Measurements from ENCODE around the gene DERA.
"Not testable (repeated sequence)": the region's sequence is repeated elsewhere in the genome, so short reads cannot be mapped to it uniquely, and the experiment has no call there.

Gene DERA

DNA sequence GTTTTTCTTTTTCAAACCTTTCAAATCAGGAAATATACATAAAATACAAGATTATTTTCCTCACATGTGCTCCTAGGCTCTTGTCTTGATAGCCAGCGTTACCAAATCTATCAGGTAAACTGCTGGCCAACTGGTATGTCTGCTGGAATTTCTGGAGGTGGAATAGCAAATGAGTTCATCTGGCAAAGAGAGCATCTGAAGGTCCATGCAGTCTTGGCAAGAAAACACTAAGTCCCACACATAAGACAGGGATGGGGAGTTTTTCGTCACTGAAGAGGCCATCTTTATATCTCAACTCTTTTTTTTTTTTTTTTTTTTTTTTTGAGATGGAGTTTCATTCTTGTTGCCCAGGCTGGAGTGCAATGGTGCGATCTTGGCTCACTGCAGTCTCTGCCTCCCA is 60.1 kb downstream of the DERA start:
- DNase-seq: no peak

DNA sequence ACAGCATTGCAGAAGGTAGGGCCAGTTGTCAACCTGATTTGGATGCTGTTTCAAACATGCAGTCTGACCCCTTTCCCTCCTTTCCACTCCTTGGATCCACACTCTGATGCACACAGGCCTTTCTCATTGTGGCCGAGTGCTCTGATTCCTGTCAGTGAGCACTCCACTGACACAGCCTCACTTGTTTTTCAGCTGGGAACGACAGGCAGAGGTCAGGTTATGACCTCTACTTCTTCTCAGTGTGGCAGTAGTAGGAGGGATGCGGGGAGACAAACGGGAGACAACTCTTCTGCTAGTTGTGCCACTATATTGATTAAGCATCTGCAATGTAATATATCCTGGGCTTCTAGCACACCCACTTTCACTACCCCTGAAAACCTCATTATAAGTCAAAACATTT is 61.8 kb downstream of the DERA start:
- DNase-seq: no peak

DNA sequence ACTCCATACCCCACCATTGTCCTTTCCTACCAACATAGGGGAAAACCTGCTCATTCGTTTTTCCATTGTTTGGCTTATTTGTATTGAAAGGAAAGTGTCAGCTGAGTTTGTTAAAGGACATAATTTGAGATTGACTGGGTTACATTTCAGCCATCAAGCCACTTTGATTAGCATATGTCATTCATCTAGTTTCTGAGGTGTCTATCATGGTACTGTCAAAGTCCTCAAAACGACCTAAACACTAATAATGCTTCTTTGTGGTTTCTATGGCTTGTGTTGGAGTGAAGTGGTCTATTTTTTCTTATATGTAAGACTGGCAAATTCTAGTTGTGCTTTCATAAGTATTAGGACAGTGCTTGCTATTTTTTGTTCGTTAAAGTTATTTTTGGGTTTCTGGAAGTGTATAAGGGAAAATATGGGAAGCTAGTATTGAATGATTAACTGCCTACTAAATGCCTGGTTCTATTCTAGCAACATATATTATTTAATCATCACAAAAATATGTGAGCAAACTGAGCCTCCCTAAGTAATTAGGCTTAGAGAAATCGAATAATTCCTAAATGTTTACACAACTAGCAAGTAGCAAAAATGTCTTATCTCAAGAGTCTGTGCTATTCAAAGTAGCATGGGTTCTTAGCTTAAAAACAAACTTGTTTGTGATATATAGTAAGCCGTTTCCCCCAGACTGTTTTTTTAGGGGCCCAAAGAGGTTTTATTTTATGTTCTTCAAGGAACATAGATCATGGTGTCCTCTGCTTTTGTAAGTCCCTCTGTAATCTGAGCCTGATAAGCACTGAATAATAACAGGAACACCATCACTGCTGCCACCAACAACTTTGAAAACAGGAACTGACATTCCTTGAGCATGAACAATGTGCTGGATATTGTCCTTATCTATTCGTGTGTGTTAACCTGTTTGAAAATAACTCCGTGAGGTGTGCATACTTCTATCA is 67.1 kb downstream of the DERA start:
- DNase-seq: no peak

DNA sequence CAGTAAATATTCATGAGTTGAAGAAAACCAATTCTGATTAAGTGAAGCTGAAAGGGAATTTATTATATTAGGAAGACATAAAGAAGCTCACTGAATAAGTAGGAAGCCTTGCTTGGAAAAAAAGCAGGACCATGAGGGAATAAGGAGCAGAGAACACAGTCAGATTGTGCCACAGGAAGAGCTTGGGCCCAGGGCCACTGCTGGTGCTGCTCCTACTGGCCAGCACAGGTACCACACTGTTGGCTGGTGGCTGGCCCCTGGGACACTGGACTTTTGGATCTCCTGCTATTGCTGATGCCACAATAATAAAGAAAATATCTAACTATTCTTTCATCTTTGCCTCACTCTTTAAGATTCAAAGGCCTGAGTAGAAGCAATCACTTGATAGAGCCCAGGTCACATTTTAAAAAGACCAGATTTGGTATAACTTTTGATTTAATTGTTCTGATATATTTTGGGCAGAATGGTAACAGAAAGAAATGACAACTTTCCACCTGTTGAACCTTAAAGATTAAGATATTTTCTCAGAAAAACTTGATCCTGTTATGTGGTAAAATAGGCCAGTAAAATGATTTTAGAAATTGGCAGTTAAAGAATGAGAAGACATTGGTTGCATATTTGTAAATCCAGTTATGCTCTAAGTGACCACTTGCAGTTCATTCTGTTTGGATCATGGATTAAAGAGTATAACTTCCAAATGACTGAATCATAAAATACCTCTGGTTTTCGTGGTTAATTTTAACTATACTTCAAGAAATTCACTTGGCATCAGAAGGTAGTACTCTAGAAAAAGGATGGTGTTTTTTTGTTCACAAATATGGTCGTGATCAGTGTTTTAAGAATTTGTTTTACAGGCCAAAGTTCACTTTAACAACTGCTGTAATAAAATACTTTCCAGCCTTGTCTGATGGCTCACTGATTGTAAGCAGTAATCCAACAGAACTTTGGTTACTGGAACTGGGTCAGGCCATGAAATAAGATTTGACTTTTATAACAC is 68.3 kb downstream of the DERA start:
- no peak for DNase-seq

DNA sequence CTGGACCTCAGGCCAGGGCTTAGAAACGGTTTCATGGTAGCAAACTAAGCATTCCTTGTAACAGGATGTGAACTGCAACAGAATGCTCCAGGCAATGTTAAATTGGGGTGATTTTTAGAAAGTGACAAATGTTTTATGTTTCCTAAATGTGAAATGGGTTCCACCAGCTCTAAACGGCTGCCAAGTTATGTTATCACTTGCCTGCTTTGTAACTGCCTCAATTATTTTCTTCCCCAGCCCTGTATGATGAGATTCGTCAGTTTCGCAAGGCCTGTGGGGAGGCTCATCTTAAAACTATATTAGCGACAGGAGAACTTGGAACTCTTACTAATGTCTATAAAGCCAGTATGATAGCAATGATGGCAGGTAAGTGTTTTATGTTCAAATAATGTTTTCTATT is 70.9 kb downstream of the DERA start:
- no peak for DNase-seq

DNA sequence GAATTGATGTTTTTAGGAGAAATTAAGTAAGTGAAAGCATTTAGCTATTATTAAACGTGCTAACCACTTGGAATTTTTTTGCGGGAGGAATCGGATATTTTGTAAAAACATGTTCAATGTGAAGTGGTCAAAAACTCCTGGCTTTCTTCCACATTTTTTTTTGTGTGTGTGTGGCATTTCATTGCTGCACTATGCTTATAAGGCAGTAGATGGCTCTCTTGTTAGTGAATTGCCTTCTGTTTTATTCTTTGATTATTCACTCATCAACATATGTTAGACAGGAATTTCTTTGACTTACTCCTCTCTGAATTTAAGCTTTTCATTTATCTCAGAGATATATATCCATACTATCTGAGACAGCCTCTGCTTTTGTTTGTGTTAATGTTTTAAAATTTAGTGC is 71.3 kb downstream of the DERA start:
- peak in 1 of 2 experiments; percentile 55 for DNase-seq

DNA sequence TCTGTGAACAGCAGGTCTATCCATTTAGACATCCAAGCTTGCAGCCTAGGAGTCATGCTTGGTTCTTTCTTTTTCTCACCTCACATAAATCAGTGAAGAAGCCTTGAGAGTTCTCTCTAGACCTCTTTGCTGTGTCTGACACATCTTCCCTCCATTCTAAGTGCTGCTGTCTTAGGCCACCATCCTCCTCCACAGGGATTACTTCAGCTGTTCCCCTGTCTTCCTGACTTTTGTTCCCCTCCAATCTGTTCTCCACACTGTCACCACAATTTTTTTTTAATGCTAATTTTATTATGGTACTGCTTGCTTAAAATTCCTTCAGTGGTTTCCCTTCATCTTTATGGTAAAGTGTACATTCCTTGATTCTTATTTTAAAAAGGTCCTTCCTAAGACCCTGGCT is 71.8 kb downstream of the DERA start:
- DNase-seq: no peak

DNA sequence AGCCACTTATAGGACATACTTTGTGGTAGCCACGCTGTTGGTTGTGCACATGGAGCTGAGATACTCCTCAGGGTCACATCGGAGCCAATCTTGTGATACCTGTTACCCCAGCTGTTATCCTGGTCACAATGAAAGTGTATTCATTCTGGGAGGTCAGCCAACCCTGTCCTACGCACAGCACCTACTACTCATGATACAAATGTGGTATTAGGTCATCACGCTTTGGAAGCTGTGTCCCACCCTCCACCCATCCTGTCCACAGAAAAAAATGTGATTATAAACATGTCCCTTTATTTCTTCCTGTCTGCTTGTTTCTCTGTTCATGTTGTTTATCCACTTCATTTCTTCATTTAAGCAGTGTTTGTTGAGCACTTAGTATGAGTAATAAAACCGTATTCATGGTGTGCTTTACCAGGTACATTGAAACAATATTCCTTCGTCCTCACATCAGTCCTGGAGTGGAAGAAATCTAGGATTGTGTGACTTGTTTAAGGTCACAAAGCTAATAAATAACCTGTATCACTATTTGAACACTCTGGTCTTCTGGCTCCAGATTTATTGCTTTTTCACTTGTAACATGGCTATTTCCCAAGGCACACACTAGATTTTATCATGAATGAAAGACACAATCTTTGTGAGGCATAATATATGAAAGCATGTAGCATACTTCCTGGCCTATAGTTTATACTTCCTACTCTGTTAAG is 73.1 kb downstream of the DERA start:
- no peak for DNase-seq

DNA sequence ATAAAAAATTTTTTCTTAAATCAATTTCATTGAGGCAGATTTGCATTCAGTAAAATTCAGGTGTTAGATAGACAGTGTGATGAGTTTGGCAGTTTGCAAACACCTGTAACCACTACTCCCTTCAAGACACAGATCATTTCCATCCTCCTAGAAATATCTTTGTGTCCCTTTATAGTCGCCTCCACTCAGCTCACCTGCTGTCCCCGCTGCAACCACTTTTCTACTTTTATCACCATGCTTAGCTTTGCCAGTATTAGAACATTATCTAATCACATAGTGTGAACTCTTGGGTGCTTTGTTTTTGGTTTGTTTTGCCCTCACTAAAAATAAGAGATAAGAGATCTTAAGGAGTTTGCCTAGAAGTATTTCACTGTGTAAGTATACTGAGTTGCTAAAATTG is 73.8 kb downstream of the DERA start:
- DNase-seq: no peak

DNA sequence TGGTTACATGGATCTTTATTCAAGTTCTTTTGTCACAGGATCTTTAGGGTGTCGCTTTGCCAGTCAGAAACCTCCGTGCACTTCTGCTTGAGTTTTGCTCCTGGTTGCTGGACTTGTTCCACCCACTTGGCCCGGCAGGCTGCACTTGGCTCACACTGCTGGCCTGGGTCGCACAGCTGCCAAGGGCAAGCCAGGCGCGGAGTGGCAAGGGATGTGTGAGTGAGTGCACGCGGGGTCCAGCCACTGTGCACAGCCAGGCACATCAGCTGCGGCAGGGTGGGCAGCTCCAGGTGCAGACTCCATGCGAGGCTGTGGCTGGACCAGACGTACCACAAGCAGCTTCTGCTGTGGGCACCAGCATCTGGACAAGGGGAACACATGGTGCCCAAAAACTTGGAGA is 76.6 kb downstream of the DERA start:
- DNase-seq: no peak

DNA sequence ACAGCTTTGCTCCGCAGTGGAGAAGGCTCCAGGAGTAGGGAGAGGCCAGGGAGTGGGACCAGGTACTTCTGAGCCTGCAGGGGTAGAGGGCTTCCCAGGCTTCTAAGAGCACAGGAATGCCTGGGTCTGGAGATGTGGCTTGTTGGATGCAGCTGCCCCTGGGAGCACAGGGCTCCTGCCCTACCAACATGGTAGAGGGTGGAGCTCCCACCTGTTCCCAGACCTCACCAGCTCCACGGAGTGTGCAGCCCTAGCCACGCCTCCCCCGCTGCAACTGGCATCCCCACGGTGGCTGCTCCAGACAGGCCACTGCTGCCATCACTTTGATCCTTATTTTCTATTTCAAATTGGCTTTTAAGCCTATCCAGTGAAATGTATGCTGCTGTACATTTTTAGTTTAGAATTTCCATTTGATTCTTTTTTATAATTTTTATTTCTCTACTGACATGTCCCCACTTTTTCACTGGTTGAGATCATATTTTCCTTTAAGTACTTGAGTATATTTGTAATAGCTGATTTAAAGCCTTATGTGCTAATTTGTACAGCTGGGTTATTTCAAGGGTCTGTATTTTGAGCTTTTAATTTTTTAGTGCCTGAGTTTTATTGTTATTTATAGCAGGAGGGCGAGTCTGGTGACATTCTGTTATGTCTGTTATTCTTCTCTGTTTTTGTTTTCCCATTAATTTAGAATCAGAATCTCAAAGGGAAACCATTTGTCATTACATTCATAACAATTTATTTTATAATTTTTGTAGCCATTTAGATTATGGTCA is 78.0 kb downstream of the DERA start:
- no peak for DNase-seq

DNA sequence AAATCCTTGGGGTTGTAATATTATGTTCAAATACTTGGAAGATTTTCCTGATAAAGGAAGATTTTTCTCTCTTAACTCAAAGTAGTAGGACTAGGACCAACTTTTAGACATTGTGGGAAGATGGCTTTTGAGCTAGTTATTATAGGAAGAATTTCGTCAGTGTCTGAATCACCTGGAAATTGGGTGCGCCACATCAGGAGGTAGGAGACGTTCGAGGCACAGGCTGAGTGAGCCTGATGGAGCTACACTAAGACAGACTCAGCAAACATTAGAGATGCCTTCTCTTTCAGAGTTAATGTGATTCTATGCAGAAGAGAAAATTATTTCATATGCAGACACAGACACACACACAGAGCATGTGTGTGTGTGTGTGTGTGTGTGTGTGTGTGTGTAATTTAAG is 84.7 kb downstream of the DERA start:
- no peak for DNase-seq

DNA sequence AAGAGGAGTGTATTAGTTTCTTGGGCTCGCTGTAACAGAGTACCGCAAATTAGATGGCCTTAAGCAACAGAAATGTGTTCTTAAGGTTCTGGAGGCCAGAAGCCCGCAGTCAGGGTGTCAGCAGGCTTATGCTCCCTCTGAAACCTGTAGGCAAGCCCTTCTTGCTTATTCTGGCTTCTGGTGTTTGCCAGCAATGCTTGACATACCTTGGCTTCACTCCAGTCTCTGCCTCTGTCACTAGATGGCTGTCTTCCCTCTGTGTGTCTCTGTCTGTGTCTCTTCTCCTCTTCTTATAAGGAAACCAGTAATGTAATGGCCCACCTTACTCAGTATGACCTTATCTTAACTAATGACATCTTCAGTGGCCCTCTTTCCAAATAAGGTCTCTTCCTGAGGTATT is 85.1 kb downstream of the DERA start:
- DNase-seq: peak; percentile 2 to 34

DNA sequence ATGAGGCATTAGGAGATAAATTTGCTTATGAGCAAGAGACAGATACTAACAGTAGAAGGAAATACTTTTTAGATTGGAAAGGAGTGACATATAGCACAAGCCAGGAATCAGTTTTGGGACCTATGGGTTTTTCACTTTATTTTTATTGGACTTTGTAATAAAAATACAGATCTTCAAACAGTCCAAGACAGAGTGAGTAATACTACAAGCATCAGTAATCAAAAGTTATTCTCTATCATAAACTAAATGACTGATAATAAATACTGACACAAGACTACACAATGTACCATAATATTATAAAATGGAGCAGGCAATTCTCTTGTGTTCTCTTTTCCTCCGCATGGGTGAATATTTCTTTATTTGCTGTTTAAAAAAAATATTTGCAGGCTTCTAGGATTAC is 85.8 kb downstream of the DERA start:
- no peak for DNase-seq

DNA sequence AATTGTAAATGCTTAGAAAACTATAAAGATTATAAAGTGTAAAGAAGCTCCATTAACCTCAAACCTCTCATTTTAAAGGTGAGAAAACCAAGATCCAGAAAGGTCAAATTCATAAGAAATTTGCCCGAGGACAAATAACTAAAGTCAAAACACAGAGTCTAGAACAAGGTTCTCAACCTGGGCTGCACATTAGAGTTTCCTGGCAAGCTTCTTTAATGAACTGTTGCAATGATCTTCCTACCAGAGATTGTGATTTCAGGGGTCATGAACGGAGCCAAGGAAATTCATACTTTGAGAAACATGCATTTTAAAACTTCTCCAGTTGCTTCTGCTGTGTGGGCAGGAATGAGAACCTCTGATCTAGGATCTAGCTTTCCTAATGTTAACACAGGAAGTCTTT is 86.8 kb downstream of the DERA start:
- no peak for DNase-seq

DNA sequence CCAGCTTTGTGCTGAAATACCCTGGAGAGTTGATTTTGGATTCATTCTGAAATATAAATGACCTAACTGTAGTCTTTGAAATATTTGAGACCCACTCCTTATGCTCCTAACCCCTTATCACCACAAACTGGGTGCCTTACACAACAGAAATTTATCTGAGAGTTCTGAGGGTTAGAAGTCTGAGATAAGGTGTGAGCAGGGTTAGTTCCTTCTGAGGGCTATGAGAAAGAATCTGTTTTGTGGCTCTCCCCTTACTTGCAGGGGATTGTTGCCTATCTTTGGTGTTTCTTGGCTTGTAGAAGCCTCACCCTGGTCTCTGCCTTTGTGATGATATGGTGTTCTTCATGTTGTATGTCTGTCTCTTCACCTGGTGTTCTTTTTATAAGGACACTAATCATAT is 91.7 kb downstream of the DERA start:
- no peak for DNase-seq

DNA sequence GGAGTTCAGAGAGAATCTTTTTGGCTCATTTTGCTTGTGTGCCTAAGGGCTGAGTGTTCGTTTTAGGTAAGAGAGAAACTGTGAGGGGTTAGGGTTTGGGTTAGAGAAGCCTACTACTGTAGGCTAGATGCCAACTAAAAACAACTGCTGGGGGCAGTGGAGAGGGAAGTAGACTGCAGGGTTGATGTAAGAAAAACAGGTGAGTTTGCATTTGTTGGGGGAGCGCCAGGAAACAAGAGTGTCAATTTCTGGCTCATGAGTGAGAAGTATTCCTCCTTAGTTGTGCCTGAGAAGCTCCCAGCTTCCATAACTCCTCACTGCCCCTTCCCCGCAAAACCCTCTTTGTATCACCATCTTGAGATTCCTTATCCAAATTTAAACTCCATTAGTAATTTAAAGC is 92.3 kb downstream of the DERA start:
- DNase-seq: no peak

DNA sequence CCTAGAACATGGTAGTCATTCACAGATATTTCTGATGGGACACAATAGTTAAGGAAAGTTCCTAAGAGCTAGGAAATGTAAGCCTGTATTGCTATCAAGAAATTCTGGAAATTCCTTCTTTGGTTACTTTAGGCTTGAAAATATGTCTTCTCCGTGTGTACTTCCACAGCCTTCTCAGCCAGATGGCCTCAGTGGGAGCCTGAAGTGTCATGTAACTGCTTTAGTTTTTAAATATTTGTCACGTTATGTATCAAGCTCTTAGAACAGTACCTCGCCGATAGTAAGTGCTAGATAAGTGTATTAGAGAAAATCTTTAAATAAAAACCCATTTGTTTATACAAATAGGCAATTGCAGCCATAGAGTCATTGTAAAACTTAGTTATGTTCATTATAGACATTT is 95.6 kb downstream of the DERA start:
- DNase-seq: no peak

DNA sequence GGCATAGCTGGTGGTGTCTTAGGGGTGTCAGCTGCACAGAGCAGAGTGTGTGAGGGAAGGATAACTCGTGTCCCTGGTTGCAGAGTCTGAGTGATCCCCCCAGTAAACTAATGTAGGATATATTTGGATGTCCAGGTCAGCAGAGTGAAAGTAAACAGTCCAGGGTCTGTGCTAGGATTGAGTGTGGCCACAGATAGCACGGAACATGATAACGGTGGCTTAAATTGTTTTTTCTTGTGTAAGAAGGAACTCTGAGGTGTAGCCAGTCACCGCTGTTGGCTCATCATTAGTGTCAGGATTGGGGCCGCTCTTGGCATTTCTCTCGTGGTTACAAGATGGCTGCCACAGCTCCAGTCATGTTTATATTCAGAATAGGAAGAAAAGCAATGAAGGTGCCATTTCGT is 97.3 kb downstream of the DERA start:
- DNase-seq: no peak

DNA sequence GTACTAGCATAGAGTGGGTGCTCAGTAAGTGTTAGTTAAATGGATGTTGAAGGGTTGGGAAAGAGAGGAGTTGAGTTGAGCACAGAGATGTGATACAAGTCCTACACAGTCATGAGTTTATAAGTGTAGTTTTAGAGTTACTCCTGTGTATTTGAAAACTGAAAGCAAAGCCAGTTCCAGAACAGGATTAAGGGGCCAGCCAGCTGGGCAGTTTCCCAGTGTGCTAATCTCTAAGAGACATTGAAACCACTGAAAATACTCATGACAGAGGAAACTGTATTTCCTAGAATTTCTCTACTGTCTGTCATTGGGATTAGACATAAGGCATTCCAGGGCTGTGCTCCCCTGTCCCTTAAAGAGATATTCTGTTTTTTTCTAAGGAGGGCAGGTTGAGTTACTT is 101.0 kb downstream of the DERA start:
- no peak for DNase-seq

DNA sequence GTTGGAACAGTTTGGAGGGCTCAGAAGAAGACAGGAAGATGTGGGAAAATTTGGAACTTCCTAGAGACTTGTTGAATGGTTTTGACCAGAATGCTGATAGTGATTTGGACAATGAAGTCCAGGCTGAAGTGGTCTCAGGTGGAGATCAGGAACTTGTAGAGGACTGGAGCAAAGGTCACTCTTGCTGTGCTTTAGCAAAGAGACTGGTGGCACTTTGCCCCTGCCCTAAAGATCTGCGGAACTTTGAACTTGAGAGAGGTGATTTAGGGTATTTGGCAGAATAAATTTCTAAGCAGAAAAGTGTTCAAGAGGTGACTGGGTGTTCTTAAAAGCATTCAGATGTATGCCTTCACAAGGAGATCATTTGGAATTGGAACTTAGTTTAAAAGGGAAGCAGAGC is 102.6 kb downstream of the DERA start:
- DNase-seq: not testable (repeated sequence)

DNA sequence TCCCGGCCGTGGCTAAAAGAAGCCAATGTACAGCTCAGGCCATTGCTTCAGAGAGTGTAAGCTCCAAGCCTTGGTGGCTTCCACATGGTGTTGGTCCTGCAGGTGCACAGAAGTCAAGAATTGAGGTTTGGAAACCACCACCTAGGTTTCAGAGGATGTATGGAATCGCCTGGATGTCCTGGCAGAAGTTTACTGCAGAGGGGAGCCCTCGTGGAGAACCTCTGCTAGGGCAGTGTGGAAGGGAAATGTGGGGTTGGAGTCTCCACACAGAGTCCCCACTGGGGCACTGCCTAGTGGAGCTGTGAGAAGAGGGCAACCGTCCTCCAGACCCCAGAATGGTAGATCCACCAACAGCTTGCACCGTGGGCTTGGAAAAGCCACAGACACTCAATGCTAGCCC is 103.3 kb downstream of the DERA start:
- DNase-seq: not testable (repeated sequence)
